Measurements from ENCODE around the gene DACT3. TPM values are rescaled to one million over a fixed set of nuclear protein-coding genes. Genes with fewer than 3 reads are reported as not detected.

The DACT3 gene
- total and polyA plus RNA-seq, 2 experiments from 2014 or later, result 0.78 to 2.6 TPM

- TF ChIP-seq ZNF462 (CRISPR knock-in tag; IDR thresholded peaks at IDR 0.05) (no peak), REST (IDR thresholded peaks at IDR 0.05; ENCODE audit: unreplicated experiment) (no peak), CTCF (conservative IDR thresholded peaks at IDR 0.05; ENCODE audit: low read depth in 2 of 2) (no peak), ZNF331 (CRISPR knock-in tag; IDR thresholded peaks at IDR 0.05; ENCODE audit: low read depth) (no peak)
Observed at GRCh38 chr19:46635920-46636761, 24.8 kb downstream of the DACT3 start, which contains the start of gene GNG8 (continued).

Data from GM23338 (cell line).